HCT116 (cell line): ENCODE data around the gene DCHS1. TPM values are rescaled to one million over a fixed set of nuclear protein-coding genes. Genes with fewer than 3 reads are reported as not detected.

Experiments used
- ATAC-seq: fragments of 200-7000 bp; cut with Tn5 transposase; 2 replicates; pipeline ENCODE4 v1.9.1; 2020; ENCODE audit warnings: mild to moderate bottlenecking, moderate library complexity
- BruUV-seq: library from RNA; stranded (reverse); fragments of 400-500 nt; replicated peaks from 2 replicates; lab custom pipeline; 2021; lab: Mats Ljungman, UMichigan
- CTCF ChIA-PET: fragments of 300-600 bp; sonication (Branson Sonifier 250); formaldehyde crosslinking; loops from one replicate; lab custom pipeline; 2021; ENCODE audit warnings: antibody characterized with exemption; lab: Charles Lee
- POLR2A ChIA-PET: fragments of 300-600, 350-600 bp; sonication (Branson Sonifier 250); formaldehyde crosslinking; loops from one replicate; lab custom pipeline; 2021; ENCODE audit warnings: antibody characterized with exemption; lab: Charles Lee
- RAD21 ChIA-PET, 2 experiments: fragments of 300-600 bp; sonication (Branson Sonifier 250); formaldehyde crosslinking; loops; one replicate each; lab custom pipeline; 2023; ENCODE audit warnings: low total read pairs in 2 of 2; ENCODE audit not compliant: uncharacterized antibody in 2 of 2, unreplicated experiment in 2 of 2, low non-redundant PET in 1 of 2; lab: Charles Lee
- DNase-seq: peaks from one replicate; pipeline ENCODE4 v3.0.0-alpha.2; 2010; ENCODE audit warnings: low read depth, low spot score
- H2AFZ ChIP-seq: fragments of 200-600 bp; shearing (Covaris generic), sonication (generic); 2 replicates; pipeline ENCODE4 v1.6.1; 2017; ENCODE audit warnings: low read depth, mixed run types, mixed read lengths, antibody characterized with exemption, low read length; ENCODE audit not compliant: poor library complexity, severe bottlenecking
- H3K27ac ChIP-seq: 2 replicates; pipeline ENCODE4 v1.5.1; 2012; ENCODE audit warnings: low read depth, low read length
- H3K27me3 ChIP-seq: fragments of 200-600 bp; sonication (generic); 2 replicates; pipeline ENCODE4 v1.6.1; 2016; ENCODE audit warnings: mixed run types, low read length, mixed read lengths; ENCODE audit not compliant: insufficient read depth
- H3K36me3 ChIP-seq, 2 experiments: fragments of 200-500 bp in 1 of 2; fragments of 200-600 bp in 1 of 2; sonication (Bioruptor generic) in 1 of 2; sonication (generic) in 1 of 2; 2 replicates each; pipeline versions ENCODE4 v1.5.1 to v1.6.1; 2014 to 2016; ENCODE audit warnings: low read length in 2 of 2, inconsistent platforms in 1 of 2, mixed read lengths in 1 of 2, mixed run types in 1 of 2; ENCODE audit not compliant: insufficient read depth in 2 of 2, control insufficient read depth in 1 of 2
- H3K4me1 ChIP-seq, 2 experiments: fragments of 200-600 bp in 1 of 2; sonication (generic) in 1 of 2; 2 replicates each; pipeline versions ENCODE4 v1.5.1 to v1.6.1; 2012 to 2017; ENCODE audit warnings: low read length in 2 of 2, inconsistent platforms in 1 of 2, mild to moderate bottlenecking in 1 of 2, mixed read lengths in 1 of 2, mixed run types in 1 of 2, moderate library complexity in 1 of 2; ENCODE audit not compliant: insufficient read depth in 2 of 2, control insufficient read depth in 1 of 2
- H3K4me2 ChIP-seq: fragments of 200-600 bp; sonication (generic); 2 replicates; pipeline ENCODE4 v1.6.1; 2017; ENCODE audit warnings: mixed run types, low read length, mixed read lengths
- H3K4me3 ChIP-seq, 2 experiments: fragments of 200-600 bp in 1 of 2; sonication (generic) in 1 of 2; replicated peaks in 1 of 2; 2 replicates each; pipeline ENCODE4 v1.5.1; 2011 to 2016; ENCODE audit warnings: low read length in 2 of 2, control low read depth in 1 of 2, low read depth in 1 of 2, mild to moderate bottlenecking in 1 of 2, mixed read lengths in 1 of 2, mixed run types in 1 of 2
- H3K79me2 ChIP-seq: fragments of 200-600 bp; sonication (generic); 2 replicates; pipeline ENCODE4 v1.6.1; 2017; ENCODE audit warnings: mild to moderate bottlenecking, mixed run types, low read length, moderate library complexity, mixed read lengths; ENCODE audit not compliant: insufficient read depth
- H3K9ac ChIP-seq: fragments of 200-600 bp; sonication (generic); 2 replicates; pipeline ENCODE4 v1.6.1; 2016; ENCODE audit warnings: low read length, mixed read lengths
- H3K9me2 ChIP-seq: fragments of 200-600 bp; sonication (generic), shearing (Covaris generic); 2 replicates; pipeline ENCODE4 v1.6.1; 2017; ENCODE audit warnings: mixed run types, mild to moderate bottlenecking, moderate library complexity; ENCODE audit not compliant: insufficient read depth
- H3K9me3 ChIP-seq, 2 experiments: fragments of 200-500 bp in 1 of 2; fragments of 200-600 bp in 1 of 2; sonication (Bioruptor generic) in 1 of 2; sonication (generic) in 1 of 2; 2 replicates each; pipeline ENCODE4 v1.6.1; 2014 to 2017; ENCODE audit warnings: low read length in 2 of 2, mixed read lengths in 2 of 2, inconsistent platforms in 1 of 2, low read depth in 1 of 2, mild to moderate bottlenecking in 1 of 2, mixed run types in 1 of 2, moderate library complexity in 1 of 2; ENCODE audit not compliant: control insufficient read depth in 1 of 2, insufficient read depth in 1 of 2
- H4K20me1 ChIP-seq: fragments of 200-600 bp; sonication (generic), shearing (Covaris generic); 2 replicates; pipeline ENCODE4 v1.6.1; 2017; ENCODE audit warnings: mixed run types, mild to moderate bottlenecking, moderate library complexity; ENCODE audit not compliant: insufficient read depth
- ATF3 ChIP-seq: IDR thresholded peaks from 2 replicates; pipeline ENCODE4 v1.6.1; 2012
- CEBPB ChIP-seq: IDR thresholded peaks from 2 replicates; pipeline ENCODE4 v1.6.1; 2012; ENCODE audit warnings: low read depth
- CTCF ChIP-seq, 3 experiments: fragments of 200-600 bp in 1 of 3; sonication (generic) in 1 of 3; IDR thresholded peaks in 2 of 3; conservative IDR thresholded peaks in 1 of 3; 2 replicates each; pipeline ENCODE4 v1.5.1; 2012 to 2017; ENCODE audit warnings: low read depth in 2 of 3, low read length in 2 of 3, antibody characterized with exemption in 1 of 3, borderline replicate concordance in 1 of 3, control low read depth in 1 of 3, mild to moderate bottlenecking in 1 of 3, mixed read lengths in 1 of 3, mixed run types in 1 of 3, moderate library complexity in 1 of 3; ENCODE audit not compliant: insufficient read depth in 1 of 3
- EGR1 ChIP-seq: IDR thresholded peaks from 2 replicates; pipeline ENCODE4 v1.6.1; 2012; ENCODE audit warnings: low read depth
- ELF1 ChIP-seq: IDR thresholded peaks from 2 replicates; pipeline ENCODE4 v1.6.1; 2012; ENCODE audit warnings: low read depth, borderline replicate concordance
- EZH2 ChIP-seq: fragments of 200-600 bp; sonication (generic); IDR thresholded peaks from 2 replicates; pipeline ENCODE4 v1.6.1; 2017; ENCODE audit warnings: antibody characterized with exemption, mixed run types
- EZH2phosphoT487 ChIP-seq: fragments of 200-600 bp; IDR thresholded peaks from 2 replicates; pipeline ENCODE4 v1.6.1; 2018; ENCODE audit warnings: antibody characterized with exemption, borderline replicate concordance
- FOSL1 ChIP-seq: IDR thresholded peaks from 2 replicates; pipeline ENCODE4 v1.6.1; 2012; ENCODE audit warnings: low read depth
- JUND ChIP-seq: IDR thresholded peaks from 2 replicates; pipeline ENCODE4 v1.6.1; 2012
- POLR2A ChIP-seq: IDR thresholded peaks from 2 replicates; pipeline ENCODE4 v1.7.0; 2011; ENCODE audit warnings: borderline replicate concordance; ENCODE audit not compliant: insufficient read depth, insufficient read length; ENCODE audit errors: extremely low read depth
- POLR2AphosphoS5 ChIP-seq: IDR thresholded peaks from 2 replicates; pipeline ENCODE4 v1.6.1; 2011; ENCODE audit warnings: mild to moderate bottlenecking, low read depth, low read length, moderate library complexity
- REST ChIP-seq: IDR thresholded peaks from 2 replicates; pipeline ENCODE4 v1.6.1; 2012; ENCODE audit warnings: low read depth
- SIN3A ChIP-seq: IDR thresholded peaks from 2 replicates; pipeline ENCODE4 v1.6.1; 2012; ENCODE audit warnings: low read depth
- SP1 ChIP-seq: IDR thresholded peaks from 2 replicates; pipeline ENCODE4 v1.6.1; 2012; ENCODE audit warnings: low read depth
- SRF ChIP-seq: IDR thresholded peaks from 2 replicates; pipeline ENCODE4 v1.6.1; 2012; ENCODE audit warnings: low read depth
- TCF7L2 ChIP-seq: IDR thresholded peaks from 2 replicates; pipeline ENCODE4 v1.7.0; 2011; ENCODE audit warnings: borderline replicate concordance, inconsistent platforms; ENCODE audit not compliant: insufficient read depth, insufficient read length; ENCODE audit errors: extremely low read depth
- YY1 ChIP-seq: IDR thresholded peaks from 2 replicates; pipeline ENCODE4 v1.6.1; 2011; ENCODE audit warnings: low read length, low read depth, moderate library complexity, mild to moderate bottlenecking; ENCODE audit not compliant: insufficient replicate concordance; ENCODE audit errors: extremely low read depth
- ZBTB33 ChIP-seq: IDR thresholded peaks from 2 replicates; pipeline ENCODE4 v1.6.1; 2011; ENCODE audit warnings: mild to moderate bottlenecking, low read length, moderate library complexity; ENCODE audit not compliant: insufficient replicate concordance; ENCODE audit errors: extremely low read depth
- intact Hi-C: fragments of 100-400 bp; cut with micrococcal nuclease; formaldehyde crosslinking; loops from 2 replicates; pipeline ENCODE4 v1.10.0; 2022
- total RNA-seq: library from RNA; stranded (reverse); gene quantifications from one replicate; pipeline ENCODE4 v1.2.1, GENCODE V29; 2021; ENCODE audit not compliant: unreplicated experiment

Gene DCHS1
- total RNA-seq, 1 experiment from 2014 or later: 0.30 TPM

- H3K27me3 ChIP-seq: no peaks in the 10 kb centered on the region
- H3K9me3 ChIP-seq: no peaks in the 10 kb centered on the region
- peaks cover 0 to 4% of the 10 kb centered on the region in 2 experiments; a peak in 2 of 4 replicates for H3K4me1 ChIP-seq
- POLR2A ChIA-PET: interaction anchor here (2.0 kb wide), 1 partner anchor 17 kb away, joined by 7 read pairs; the partner anchor contains the start of gene MRPL17
- DNase-seq (no peak), ATAC-seq (no peak)
- no peak overlapping the region for H3K4me2 ChIP-seq
- H3K27ac ChIP-seq: no peak overlapping the region
- CTCF ChIA-PET: interaction anchor here (0.7 to 2.0 kb wide), 4 partner anchors 13 to 169 kb away, joined by 3 to 16 read pairs (median 4); partner anchors contain the start of gene MRPL17
- H2AFZ ChIP-seq: no peak overlapping the region
- RAD21 ChIA-PET: no interaction called here
- no peak overlapping the region for H3K9ac ChIP-seq
- BruUV-seq: no TSS peak
- no peaks in the 10 kb centered on the region for H3K9me2 ChIP-seq
- no peaks in the 10 kb centered on the region for H3K36me3 ChIP-seq
- H3K4me3 ChIP-seq: no peak overlapping the region
- intact Hi-C loops: loop anchor here (5.0 kb wide), 1 partner anchor 289 kb away; no protein-coding TSS in a partner anchor
- H3K79me2 ChIP-seq: no peaks in the 10 kb centered on the region
- no peaks in the 10 kb centered on the region for H4K20me1 ChIP-seq
- TF ChIP-seq YY1 (no peak), POLR2A (no peak), EZH2 (no peak), TCF7L2 (no peak), EGR1 (no peak), CEBPB (no peak), REST (no peak), SIN3A (no peak), ZBTB33 (no peak), ATF3 (no peak), FOSL1 (no peak), JUND (no peak), SP1 (no peak), CTCF (IDR thresholded peaks at IDR 0.05 in 2 of 3, conservative IDR thresholded peaks at IDR 0.05 in 1 of 3; ENCODE audit: borderline replicate concordance in 1 of 3, insufficient read depth in 1 of 3, low read depth in 2 of 3, low read length in 2 of 3) (no peak), SRF (no peak), ELF1 (no peak), POLR2AphosphoS5 (no peak), EZH2phosphoT487 (no peak)
Observed at GRCh38 chr11:6666302-6667183, 10.9 kb upstream of the DCHS1 start.
